Left kidney (tissue), 2 donors: ENCODE results near the gene WWOX. TPM values are rescaled to one million over a fixed set of nuclear protein-coding genes. Genes with fewer than 3 reads are reported as not detected.
A peak's percentile ranks its signal among the peaks of the same experiment; 100 is the strongest.

ENCODE experiments used
- DNase-seq: peaks from one replicate; pipeline ENCODE4 v3.0.0-alpha.2; 2013
- polyA plus RNA-seq: library from polyadenylated mRNA; unstranded; fragments of 120-200 nt; gene quantifications from one replicate; pipeline ENCODE4 v1.2.1, GENCODE V29; 2013; ENCODE audit not compliant: insufficient read length

The WWOX gene
- polyA plus RNA-seq, 1 donor, result 34.1 TPM

GRCh38 chr16:78142788-78143187, 43.3 kb downstream of the WWOX start:
- DNase-seq, result no peak

GRCh38 chr16:78146807-78147206, 47.4 kb downstream of the WWOX start:
- DNase-seq, result no peak

- DNase-seq, result peak; percentile 70
These were observed 48.5 kb downstream of the WWOX start for GRCh38 chr16:78147911-78148401.

- DNase-seq, result no peak
These were observed 50.8 kb downstream of the WWOX start for GRCh38 chr16:78150233-78150632.

GRCh38 chr16:78154729-78155461, 55.4 kb downstream of the WWOX start:
- DNase-seq, result no peak

- DNase-seq, result no peak
These were observed 56.4 kb downstream of the WWOX start for GRCh38 chr16:78155791-78156345.

GRCh38 chr16:78161023-78161729, 61.7 kb downstream of the WWOX start:
- no peak for DNase-seq

GRCh38 chr16:78163772-78164670, 64.6 kb downstream of the WWOX start:
- DNase-seq, result no peak

- DNase-seq, result no peak
These were observed 71.1 kb downstream of the WWOX start for GRCh38 chr16:78170494-78170933.

- DNase-seq, result no peak
These were observed 75.8 kb downstream of the WWOX start for GRCh38 chr16:78175287-78175686.

- no peak for DNase-seq
These were observed 77.0 kb downstream of the WWOX start for GRCh38 chr16:78176435-78176834.

GRCh38 chr16:78177218-78177617, 77.8 kb downstream of the WWOX start:
- DNase-seq, result no peak

- no peak for DNase-seq
These were observed 78.5 kb downstream of the WWOX start for GRCh38 chr16:78177987-78178386.

- DNase-seq, result no peak
These were observed 80.2 kb downstream of the WWOX start for GRCh38 chr16:78179666-78180065.

- DNase-seq, result no peak
These were observed 80.9 kb downstream of the WWOX start for GRCh38 chr16:78180349-78180748.

- no peak for DNase-seq
These were observed 84.2 kb downstream of the WWOX start for GRCh38 chr16:78183437-78184237.

GRCh38 chr16:78184238-78185183, 85.1 kb downstream of the WWOX start:
- DNase-seq, result no peak

GRCh38 chr16:78189121-78189520, 89.7 kb downstream of the WWOX start:
- no peak for DNase-seq

GRCh38 chr16:78192734-78193488, 93.5 kb downstream of the WWOX start:
- DNase-seq, result no peak
